Epithelial cell of prostate (primary cell): ENCODE data around the gene APOC3.

Experiments
- DNase-seq: peaks from one replicate; pipeline ENCODE4 v3.0.0-alpha.2; 2011; ENCODE audit warnings: low read depth, low spot score
- H3K27ac ChIP-seq: fragments of 450-650 bp; 2 replicates; pipeline ENCODE4 v1.5.1; 2017; ENCODE audit warnings: mild to moderate bottlenecking

APOC3 gene

DNA sequence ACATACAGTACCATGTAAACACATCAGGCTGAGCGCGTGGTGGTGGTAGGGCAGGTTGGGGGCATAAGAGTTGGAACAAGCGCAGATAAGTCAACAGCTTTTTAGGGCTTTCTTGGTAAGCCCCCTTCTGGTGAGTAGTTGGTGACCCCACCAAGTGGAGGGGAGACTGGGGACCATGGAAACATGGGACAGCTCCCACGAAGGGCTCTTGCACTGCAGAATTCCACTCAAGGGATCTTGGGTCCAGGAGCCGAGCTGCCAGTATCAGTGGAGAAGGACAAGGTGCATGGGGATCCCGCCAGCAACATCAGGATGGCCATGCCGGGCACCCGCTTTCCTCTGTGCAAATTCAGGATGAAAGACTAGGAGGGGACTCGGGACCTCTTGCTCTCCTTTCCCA, 14.0 kb downstream of the APOC3 start:
- no peak for DNase-seq
- H3K27ac ChIP-seq = no peak overlapping the region

GRCh38 chr11:116844722-116845121, 15.0 kb downstream of the APOC3 start:
- H3K27ac ChIP-seq = no peak overlapping the region
- DNase-seq = no peak

GRCh38 chr11:116847612-116848011, 17.9 kb downstream of the APOC3 start:
- H3K27ac ChIP-seq = no peak overlapping the region
- no peak for DNase-seq

DNA sequence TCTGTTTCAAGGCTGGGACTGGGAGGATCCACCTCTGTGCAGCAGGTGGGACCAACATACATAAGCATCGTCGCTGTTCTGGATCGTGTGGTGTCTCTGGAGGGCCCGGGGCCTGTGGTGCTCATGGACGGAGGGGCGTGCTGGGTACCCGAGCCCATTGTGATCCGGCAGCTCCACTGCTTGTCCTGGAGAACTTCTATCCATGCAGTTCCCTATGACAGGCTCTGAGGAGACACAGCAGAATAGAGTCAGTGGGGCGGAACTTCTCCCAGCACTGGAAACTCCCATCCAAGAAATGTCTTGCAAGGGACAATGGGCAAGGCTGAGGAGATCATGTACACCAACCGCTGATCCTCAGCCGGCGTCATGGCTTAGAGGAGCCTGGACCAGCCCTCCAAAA, 19.4 kb downstream of the APOC3 start:
- H3K27ac ChIP-seq = no peak overlapping the region
- no peak for DNase-seq

DNA sequence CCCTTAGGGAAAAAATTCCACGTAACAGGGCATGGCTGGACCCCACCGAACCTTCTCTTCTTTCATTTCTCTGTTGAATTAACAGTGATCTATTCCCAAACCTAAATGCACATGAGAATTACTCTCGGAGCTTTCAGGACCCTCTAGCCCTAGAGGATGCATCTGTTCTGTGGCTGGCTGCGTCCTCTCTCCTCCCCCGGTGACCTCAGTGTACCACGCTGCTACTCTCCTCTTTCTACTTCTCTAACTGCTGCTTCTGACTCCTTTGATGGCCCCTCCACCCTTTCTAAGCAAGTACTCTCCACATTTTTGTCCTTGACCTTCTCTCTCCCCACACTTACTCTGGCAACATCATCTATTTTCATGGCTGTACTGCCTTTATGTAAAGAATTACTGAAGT, 19.8 kb downstream of the APOC3 start:
- no peak overlapping the region for H3K27ac ChIP-seq
- DNase-seq = no peak

GRCh38 chr11:116851626-116852025, 21.9 kb downstream of the APOC3 start:
- DNase-seq = no peak
- no peak overlapping the region for H3K27ac ChIP-seq

- peak; percentile 80 for DNase-seq
- peak overlapping the region; percentile 93 for H3K27ac ChIP-seq
Measured at GRCh38 chr11:116852261-116853031, 22.7 kb downstream of the APOC3 start.

DNA sequence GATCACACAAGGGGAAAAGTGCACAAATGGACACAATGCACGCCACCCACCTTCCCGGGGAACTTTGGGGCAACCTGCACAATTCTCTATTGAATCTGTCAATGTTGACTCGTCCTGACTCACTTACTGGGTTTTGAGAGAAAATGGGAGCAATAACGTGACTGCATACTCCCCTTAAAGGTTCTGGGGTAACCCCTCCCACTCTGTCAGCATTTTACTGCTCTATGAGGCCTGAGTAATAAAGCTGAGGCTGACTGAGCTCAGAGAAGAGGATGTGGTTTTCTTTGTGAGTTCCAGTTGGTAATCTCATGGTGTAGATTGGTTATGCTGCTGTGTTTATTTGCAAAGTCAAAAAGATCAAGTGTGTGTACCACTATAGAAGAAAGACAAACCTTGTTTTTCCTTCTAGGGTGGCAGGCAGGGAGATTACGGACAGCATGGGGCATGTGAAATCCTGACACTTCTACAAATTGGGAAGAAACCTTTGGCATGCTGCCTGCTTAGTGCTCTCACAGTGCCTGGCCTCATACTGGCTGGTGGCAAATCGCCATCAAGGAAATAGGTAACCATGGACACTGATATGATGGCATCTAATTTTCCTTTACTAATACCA, 23.9 kb downstream of the APOC3 start:
- H3K27ac ChIP-seq = peak overlapping the region; percentile 93
- DNase-seq = peak; percentile 88

DNA sequence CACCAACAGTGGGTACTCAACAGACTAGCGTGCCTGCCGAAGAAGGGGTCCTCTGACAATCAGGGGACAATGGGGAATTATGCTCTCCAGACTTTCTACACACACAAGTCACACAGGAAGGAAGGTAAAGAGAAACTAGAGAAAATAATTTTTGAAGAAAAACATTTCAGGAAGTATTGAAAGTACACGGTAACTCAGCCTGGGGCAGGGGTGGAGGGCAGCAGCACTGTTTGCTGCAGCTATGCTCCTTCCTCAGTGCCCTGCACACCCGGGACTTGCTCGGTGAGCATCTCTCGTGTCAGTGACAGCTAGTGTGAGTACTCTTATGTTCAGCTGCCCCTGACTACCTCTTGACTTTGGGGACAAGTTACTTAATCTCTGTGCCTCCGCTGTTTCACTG, 25.7 kb downstream of the APOC3 start:
- H3K27ac ChIP-seq = peak overlapping the region; percentile 93

DNA sequence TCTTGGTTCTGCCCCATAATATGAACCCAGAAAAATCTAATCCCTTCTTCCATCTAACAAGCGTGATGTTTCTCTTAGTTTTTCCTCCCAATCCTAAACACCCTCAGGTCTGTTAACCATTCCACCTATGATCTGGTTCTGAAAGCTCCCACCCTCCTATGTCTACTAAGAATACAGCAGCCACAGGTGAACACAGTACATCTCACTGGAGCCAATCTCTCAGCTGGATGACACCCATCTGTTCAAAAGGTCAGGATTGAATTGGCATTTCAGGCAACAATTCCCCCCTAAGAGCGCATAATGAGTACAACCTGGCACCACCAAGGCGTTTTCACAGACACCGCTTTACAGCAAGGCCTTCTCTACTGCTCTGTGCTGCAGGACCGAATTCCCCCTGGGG, 26.7 kb downstream of the APOC3 start:
- H3K27ac ChIP-seq = no peak overlapping the region
- DNase-seq = no peak

More for the DNA sequence above, 25.7 kb downstream of the APOC3 start:
- no peak for DNase-seq

DNA sequence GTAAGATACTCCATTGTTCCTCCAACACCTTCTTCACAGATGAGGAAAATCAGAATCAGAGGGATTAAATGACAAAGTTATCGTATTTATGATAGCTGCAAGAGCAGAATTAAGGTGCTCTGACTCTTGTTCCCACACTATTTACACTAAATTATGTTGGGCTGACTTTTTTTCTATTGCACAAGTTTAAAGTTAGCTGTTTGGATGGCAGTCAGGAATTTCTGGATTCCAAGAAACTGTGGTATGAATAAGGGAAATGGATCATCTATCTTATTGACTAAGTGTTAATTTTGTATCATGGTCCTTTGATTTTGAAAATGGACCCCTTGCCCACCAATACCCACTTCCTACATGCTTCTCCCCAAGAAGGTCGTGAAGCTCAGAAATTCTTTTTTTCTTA, 27.6 kb downstream of the APOC3 start:
- no peak overlapping the region for H3K27ac ChIP-seq
- DNase-seq = no peak

DNA sequence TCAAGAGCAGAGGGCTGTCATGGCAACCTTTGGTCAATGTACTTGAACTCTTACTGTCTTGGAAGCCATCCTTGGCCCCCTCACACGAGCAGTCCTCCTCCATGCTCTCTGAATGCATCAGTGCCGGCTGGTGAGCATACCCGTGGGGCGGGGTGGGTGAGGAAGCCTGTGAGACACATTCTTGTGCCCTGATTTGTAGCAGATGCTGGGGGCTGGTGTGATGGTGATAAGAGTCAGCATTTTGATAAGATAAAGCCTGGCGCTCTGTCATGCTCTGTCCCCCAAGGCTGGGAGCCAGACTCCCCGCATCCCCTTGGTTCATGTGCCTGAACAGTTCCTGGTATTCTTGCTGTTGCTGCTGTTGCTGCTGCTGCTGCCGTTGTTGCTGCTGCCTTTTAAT, 28.2 kb downstream of the APOC3 start:
- DNase-seq = no peak
- H3K27ac ChIP-seq = no peak overlapping the region

DNA sequence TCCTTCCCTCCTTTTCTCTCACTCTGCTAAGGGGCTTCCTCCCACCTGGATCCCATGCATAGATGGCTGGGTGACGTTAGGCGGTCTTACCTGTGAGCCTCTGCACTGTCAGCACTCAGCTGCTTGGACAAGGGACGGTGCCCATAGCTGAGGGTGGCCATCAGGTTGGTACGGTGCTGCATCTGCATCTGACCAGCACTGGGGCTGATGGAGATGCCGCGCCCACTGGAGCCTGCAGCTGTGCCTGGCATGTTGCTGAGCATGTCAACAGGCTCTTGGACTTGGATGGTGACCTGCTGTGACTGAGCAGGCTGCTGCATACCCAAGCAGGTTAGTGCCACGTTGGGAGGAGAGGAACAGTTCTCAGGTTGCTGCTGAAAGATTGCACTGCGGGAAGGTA, 29.5 kb downstream of the APOC3 start:
- DNase-seq = no peak
- H3K27ac ChIP-seq = no peak overlapping the region

DNA sequence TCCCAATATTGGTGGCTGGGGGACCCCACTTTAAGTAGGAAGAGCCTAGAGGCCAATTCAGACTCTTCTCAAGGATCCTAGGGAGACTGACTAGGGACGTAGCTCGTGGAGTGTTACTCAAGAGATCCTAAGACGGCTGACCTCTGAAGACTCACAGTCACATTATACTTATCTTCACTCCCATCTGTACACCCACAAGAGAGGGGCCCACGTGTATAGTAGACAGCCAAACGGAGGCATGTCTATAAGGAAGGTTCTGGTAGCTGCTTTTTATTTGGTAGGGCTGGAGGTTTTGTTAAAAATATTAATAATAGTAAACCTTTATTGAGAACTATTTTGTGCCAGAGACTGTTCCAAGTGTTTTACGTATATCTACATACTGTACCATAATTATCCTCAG, 30.6 kb downstream of the APOC3 start:
- no peak overlapping the region for H3K27ac ChIP-seq
- DNase-seq = no peak

- peak; percentile 29 for DNase-seq
- H3K27ac ChIP-seq = peak overlapping the region; percentile 74
Measured at GRCh38 chr11:116861539-116861938, 31.8 kb downstream of the APOC3 start.

DNA sequence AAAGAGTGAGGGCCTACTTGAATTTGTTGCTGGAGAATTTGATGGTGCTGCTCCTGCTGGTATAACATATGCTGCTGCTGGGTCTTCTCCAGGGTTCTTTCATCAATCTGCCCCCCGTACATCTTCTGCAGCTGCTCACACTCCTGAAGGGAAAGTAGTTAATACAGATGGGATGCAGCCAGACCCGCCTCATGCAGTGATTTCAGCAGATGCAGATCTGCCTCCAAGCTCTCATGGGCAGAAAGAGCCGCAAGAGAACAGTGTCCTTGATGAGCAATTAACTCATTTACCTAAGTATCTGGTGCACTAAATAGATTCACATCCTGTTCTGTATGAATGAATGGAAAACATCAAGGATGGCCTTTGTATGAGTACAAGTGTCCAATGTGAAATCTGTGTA, 32.5 kb downstream of the APOC3 start:
- DNase-seq = no peak
- peak overlapping the region; percentile 74 for H3K27ac ChIP-seq

GRCh38 chr11:116862951-116863350, 33.2 kb downstream of the APOC3 start:
- H3K27ac ChIP-seq = no peak overlapping the region
- no peak for DNase-seq

- no peak for DNase-seq
- no peak overlapping the region for H3K27ac ChIP-seq
Measured at GRCh38 chr11:116864531-116864930, 34.8 kb downstream of the APOC3 start.

DNA sequence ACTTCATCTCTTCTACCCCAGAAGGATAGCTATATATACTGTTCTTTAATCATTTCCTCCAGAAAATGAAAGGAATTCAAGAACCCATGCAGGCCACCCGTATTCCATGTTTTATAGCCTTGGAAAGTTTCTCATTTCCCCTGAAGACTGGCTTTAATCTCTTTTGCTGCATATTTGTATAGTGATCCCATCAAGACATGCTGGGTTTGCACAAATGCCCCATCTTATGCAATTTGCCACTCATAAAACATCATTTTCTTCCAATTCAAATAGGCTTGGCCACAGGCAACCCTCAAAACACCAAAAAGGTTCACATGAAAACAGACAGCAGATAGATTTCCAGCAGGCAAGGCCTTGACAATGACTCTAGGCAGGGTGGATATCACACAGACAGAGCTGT, 36.0 kb downstream of the APOC3 start:
- H3K27ac ChIP-seq = no peak overlapping the region
- DNase-seq = no peak

- DNase-seq = no peak
- H3K27ac ChIP-seq = no peak overlapping the region
Measured at GRCh38 chr11:116866804-116867455, 37.2 kb downstream of the APOC3 start.

- no peak for DNase-seq
- H3K27ac ChIP-seq = no peak overlapping the region
Measured at GRCh38 chr11:116867619-116868018, 37.9 kb downstream of the APOC3 start.

DNA sequence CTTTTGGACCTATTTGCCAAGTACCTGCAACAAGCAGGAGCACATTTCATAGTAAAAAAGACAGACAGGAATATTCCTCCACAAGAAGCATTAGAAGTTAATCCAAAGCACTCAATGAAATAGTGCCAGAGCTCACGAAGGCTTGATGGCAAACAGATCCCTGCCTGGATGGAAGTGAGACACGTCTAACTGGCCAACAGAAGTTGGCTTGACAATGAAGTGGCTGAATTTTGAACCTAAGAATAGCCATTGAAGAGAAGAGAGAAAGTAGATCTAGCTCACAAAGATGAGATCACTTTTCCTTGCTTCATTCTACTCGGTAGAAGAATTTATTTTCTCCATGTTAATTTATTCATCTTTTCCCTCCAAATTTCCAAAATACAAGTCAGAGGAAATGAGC, 38.4 kb downstream of the APOC3 start:
- no peak for DNase-seq
- H3K27ac ChIP-seq = no peak overlapping the region
